A673 (cell line): ENCODE results near the gene SH3TC1.

Experiments
- CTCF ChIP-seq: fragments of 300-800, 200-600 bp; sonication (generic); conservative IDR thresholded peaks from 2 replicates; pipeline ENCODE4 v1.5.1; 2017; ENCODE audit warnings: low read depth, mild to moderate bottlenecking, antibody characterized with exemption, low read length, moderate library complexity, mixed read lengths
- EZH2 ChIP-seq: fragments of 200-600 bp; sonication (generic); IDR thresholded peaks from 2 replicates; pipeline ENCODE4 v1.6.1; 2017; ENCODE audit warnings: borderline replicate concordance, low read depth, mild to moderate bottlenecking, mixed read lengths, antibody characterized with exemption, low read length; ENCODE audit not compliant: poor library complexity, severe bottlenecking

DNA sequence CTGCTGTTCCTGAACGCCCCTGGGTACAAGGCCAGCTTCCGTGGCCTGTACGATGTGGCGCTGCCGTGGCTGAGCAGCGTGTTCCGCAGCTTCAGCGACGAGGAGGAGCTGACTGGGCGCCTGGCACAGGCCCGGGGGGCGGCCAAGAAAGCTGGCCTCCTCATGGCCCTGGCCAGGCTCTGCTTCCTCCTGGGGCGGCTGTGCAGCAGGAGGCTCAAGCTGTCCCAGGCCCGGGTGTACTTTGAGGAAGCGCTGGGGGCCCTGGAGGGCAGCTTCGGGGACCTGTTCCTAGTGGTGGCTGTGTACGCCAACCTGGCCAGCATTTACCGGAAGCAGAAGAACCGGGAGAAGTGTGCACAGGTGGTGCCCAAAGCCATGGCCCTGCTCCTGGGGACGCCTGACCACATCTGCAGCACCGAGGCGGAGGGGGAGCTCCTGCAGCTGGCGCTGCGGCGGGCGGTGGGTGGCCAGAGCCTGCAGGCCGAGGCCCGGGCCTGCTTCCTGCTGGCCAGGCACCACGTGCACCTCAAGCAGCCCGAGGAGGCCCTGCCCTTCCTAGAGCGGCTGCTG is 28.2 kb downstream of the SH3TC1 start:
- TF ChIP-seq CTCF (no peak), EZH2 (no peak)
